ENCODE data around the gene APBA2.
"Not testable (repeated sequence)": the region's sequence is repeated elsewhere in the genome, so short reads cannot be mapped to it uniquely, and the experiment has no call there.

The APBA2 gene

DNA sequence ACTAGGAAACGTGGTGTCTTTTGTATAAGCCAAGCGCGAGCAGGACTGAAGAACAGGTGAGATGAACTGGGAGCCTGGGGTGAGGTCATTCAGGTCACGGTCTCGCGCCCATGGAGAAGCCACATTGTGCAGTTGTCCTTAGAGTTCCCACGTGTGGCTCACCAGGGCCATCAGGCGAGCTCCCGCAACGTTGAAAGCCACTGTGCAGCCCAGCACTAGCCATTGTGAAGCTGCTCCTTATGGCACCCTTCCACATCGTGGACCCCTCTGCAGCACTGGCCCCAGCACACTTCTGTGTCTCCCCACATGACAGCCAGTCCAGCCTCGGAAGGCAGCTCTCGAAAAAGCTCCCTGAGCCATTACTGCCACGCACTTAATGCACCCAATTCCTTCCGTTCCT, 7.6 kb upstream of the APBA2 start:
- no peak for DNase-seq (ENCODE audit: low spot score)

DNA sequence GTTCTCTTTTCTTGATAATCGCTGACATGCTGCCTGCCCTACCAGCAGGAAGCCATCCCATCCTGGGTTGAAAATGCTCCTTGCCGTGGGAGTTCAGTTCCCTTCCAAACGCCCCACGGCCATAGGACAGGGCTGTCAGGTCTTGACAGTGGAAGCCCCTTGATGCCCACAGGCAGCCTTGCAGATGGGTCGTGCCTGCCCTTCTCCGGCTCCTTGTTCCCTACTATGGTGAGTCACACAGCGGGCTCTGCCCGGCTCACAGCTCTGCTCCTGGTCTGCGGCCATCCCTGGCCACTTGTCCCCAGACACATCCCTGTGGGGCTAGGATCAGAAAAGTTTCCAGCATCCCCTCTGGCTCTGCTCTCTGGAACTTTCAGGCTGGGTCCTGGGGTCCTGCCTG, 6.2 kb upstream of the APBA2 start:
- DNase-seq (ENCODE audit: low spot score) = no peak

GRCh38 chr15:28880680-28881079, 5.1 kb upstream of the APBA2 start:
- DNase-seq (ENCODE audit: low spot score) = no peak

GRCh38 chr15:28881170-28881569, 4.6 kb upstream of the APBA2 start:
- no peak for DNase-seq (ENCODE audit: low spot score)

DNA sequence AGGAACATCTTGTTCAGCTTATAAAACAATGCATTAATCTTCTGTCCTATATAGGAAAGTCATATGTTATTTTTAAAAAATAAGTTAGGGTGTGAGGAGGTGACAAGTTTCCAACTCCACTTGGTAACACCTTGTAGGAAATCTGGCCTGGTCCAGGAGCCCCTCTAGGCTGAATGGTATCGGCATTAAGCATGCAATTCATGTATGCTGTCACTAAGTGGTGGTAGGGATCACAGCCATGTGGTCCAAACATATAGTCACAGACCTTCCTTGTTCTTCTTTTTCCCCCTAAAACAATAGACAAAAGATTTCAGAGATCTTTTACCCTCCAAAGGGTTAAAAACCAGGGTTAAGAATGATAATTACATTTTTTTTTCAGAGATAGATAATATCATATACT, 4.2 kb upstream of the APBA2 start:
- DNase-seq (ENCODE audit: low spot score) = no peak

GRCh38 chr15:28884151-28884940, 1.4 kb upstream of the APBA2 start:
- DNase-seq (ENCODE audit: low spot score) = no peak

- DNase-seq (ENCODE audit: low spot score) = no peak
These were observed 595 bp upstream of the APBA2 start for GRCh38 chr15:28885128-28885629.

DNA sequence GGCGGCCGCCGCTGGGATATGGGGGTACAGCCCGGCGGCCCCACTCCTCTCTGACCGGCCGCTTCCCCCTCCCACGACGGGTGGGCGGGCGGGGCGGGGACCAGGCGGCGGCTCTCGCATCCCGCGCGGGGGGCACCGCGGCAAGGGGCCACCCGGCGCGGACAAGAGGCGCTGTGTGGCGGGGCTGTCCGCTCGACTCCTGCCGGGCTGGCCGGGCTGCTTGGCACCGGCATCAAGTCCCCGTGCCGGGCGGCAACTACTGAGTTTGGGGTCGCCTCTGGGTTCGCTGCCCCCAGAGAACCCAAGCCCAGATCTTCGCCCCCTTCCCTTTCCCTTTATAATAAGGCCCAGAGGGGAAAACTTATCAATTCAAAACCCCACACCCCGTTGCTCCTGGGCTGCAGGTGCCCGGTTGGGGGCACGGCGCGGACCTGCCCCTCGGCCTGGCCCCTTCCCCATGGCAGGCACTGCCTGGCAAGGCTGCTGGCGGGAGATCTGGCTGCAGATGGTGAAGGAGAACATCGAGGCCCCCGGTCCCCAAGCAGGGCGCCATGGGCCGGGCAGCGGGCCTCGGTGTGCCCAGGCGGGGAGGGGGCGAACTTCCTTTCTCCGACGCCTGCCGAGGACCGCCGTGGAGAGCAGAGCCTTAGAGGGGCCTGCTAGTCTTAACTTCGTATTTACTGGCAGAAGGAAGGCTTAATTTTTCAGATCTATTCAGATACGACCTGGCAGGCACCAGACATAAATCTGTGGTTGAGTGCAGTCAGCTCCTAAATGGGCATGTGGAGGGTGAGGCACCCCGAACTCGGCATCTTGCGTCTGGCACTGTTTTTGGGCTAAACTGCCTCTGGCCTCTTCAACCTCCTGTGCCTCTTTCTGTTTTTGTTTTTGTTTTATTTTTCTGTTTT, 911 bp downstream of the APBA2 start:
- DNase-seq (ENCODE audit: low spot score) = no peak

GRCh38 chr15:28887339-28888174, 1.8 kb downstream of the APBA2 start:
- DNase-seq (ENCODE audit: low spot score) = no peak

DNA sequence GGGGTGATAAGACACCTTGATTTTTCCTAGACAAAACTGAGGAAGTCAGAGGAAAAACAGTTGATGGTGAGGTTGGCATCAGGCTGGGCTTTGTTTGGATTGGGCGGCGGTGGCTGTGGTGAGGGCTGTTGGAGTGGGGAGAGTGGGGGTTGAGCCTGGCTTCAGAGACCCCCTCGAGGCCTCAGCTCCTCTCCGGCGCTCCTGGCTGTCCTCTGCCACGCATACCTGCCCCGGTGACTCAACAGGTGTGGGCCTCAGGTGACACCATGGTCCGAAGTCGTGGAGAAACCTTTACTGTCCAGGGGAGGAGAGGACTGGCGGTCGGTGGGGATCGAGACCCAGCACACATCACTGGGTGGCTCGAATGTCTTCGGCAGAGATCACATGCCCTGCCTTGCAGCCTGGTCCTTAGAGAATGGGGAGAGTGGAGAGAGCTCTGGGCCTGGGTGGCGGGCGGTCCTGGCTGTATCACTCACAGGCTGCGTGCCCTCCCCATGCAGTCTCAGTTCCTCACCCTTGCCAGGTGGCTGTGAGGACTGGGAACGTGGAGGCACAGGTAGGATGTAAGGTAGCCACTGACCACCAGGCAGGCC, 2.6 kb downstream of the APBA2 start:
- DNase-seq (ENCODE audit: low spot score) = no peak

- DNase-seq (ENCODE audit: low spot score) = no peak
These were observed 3.1 kb downstream of the APBA2 start for GRCh38 chr15:28888900-28889299.

DNA sequence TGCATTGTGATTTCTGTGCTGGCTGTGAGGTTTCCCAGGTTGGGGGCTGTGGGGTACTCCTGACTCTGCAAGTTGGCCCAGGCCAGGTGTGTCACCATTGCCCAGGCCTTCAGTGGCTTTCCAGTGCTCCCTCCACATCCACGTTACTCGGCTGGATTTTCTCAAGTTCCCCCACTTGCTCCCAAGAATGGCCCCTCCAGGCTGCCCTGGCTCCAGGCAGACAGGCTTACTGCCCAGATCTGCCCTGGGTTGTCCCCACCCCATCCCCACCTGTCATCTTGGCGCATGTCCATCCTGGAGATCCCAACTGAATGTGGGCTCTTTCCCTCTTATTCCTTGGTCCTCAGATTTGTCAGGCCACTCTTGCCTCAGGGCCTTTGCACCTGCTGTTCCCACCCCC, 3.6 kb downstream of the APBA2 start:
- no peak for DNase-seq (ENCODE audit: low spot score)

DNA sequence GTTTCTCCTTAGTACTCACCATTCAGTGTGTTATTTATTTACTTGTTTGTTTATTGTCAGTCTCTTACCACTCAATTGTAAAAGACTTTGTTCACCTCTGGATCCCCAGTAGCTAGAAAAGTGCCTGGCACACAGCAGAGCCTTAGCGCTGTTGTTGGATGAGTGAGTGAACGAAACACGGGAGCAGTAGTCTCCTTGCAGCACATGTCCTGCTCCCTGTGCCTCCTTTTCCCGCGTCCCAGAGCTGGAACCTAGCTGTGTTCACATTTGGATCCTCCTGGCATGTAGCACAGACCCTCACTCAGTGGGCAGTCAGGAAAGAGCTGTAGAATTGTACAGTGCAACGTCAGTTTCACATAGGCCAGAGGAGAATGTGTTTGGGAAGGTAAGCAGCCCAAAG, 4.1 kb downstream of the APBA2 start:
- DNase-seq (ENCODE audit: low spot score) = not testable (repeated sequence)

GRCh38 chr15:28890291-28890690, 4.5 kb downstream of the APBA2 start:
- not testable (repeated sequence) for DNase-seq (ENCODE audit: low spot score)

- no peak for DNase-seq (ENCODE audit: low spot score)
These were observed 5.1 kb downstream of the APBA2 start for GRCh38 chr15:28890711-28891495.

- no peak for DNase-seq (ENCODE audit: low spot score)
These were observed 5.8 kb downstream of the APBA2 start for GRCh38 chr15:28891588-28891987.

GRCh38 chr15:28892789-28893610, 7.2 kb downstream of the APBA2 start:
- no peak for DNase-seq (ENCODE audit: low spot score)

DNA sequence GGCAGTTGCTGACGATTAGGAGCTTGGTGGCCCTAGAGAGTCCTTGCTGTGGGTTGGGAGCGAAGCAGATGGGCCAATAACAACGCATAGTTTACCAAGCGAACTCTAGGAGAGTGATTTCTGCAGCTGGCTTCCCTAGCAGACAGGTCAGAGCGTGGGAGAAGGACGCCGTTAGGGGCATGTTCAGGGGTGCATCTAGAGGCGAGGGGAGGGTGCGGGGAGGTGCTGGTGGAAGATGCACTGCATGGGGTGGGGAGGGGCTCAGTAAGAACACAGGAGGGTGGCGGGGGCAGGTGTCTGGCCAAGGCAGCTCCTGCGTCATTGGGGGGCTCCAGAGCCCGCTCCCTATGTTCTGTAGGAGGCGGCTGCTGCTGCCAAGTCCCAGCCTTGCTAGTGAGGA, 8.9 kb downstream of the APBA2 start:
- DNase-seq (ENCODE audit: low spot score) = no peak

GRCh38 chr15:28895146-28895545, 9.4 kb downstream of the APBA2 start:
- no peak for DNase-seq (ENCODE audit: low spot score)

DNA sequence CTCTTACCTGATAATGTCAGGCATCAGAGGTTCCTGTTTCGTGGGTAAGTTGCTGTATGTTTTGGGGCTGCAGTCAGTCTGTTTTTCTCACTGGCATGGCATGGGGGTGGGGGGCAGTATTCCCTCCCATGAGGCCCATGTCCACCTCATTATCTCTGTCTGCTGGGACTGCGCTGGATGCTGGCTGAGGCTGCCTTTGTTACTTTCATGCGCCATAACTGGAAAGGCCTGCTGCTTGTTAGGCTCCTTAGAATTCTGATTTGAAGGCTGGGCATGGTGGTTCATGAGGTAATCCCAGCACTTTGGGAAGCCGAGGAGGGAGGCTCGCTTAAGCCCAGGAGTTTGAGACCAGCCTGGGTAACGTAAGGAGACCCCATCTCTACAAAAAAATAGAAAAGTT, 9.8 kb downstream of the APBA2 start:
- no peak for DNase-seq (ENCODE audit: low spot score)
